Duodenal mucosa (tissue), 2 donors: Measurements from ENCODE around the gene KNTC1.
A peak's percentile ranks its signal among the peaks of the same experiment; 100 is the strongest.
"Not testable (repeated sequence)": the region's sequence is repeated elsewhere in the genome, so short reads cannot be mapped to it uniquely, and the experiment has no call there.

Experiments used
- H3K27ac ChIP-seq: one replicate; pipeline ENCODE4 v1.7.0; 2013; ENCODE audit warnings: low read depth, low read length
- H3K27me3 ChIP-seq, 2 donors: one replicate each; pipeline ENCODE4 v1.7.0; 2013; ENCODE audit warnings: low read length in 2 of 2, control low read depth in 1 of 2; ENCODE audit not compliant: insufficient read depth in 2 of 2, control insufficient read depth in 1 of 2
- H3K36me3 ChIP-seq, 2 donors: one replicate each; pipeline ENCODE4 v1.7.0; 2013; ENCODE audit warnings: low read length in 2 of 2, control low read depth in 1 of 2; ENCODE audit not compliant: insufficient read depth in 2 of 2, control insufficient read depth in 1 of 2
- H3K4me1 ChIP-seq, 2 donors: one replicate each; pipeline ENCODE4 v1.7.0; 2013; ENCODE audit warnings: low read length in 2 of 2, control low read depth in 1 of 2; ENCODE audit not compliant: insufficient read depth in 2 of 2, control insufficient read depth in 1 of 2
- H3K4me3 ChIP-seq, 2 donors: one replicate each; pipeline ENCODE4 v1.7.0; 2013; ENCODE audit warnings: low read length in 2 of 2, low read depth in 1 of 2
- H3K9ac ChIP-seq, 2 donors: one replicate each; pipeline ENCODE4 v1.7.0; 2013; ENCODE audit warnings: low read length in 2 of 2, low read depth in 1 of 2
- H3K9me3 ChIP-seq, 2 donors: one replicate each; pipeline ENCODE4 v1.7.0; 2013; ENCODE audit warnings: low read length in 2 of 2, control low read depth in 1 of 2; ENCODE audit not compliant: control insufficient read depth in 1 of 2

KNTC1 gene

GRCh38 chr12:122508163-122508562, 18.9 kb upstream of the KNTC1 start:
- Histone ChIP-seq H3K27ac (no peak overlapping the region), H3K4me1 (no peaks in the 10 kb centered on the region), H3K4me3 (no peak overlapping the region), H3K36me3 (peaks cover 48 to 96% of the 10 kb centered on the region in 2 donors), H3K9ac (no peak overlapping the region), H3K9me3 (no peaks in the 10 kb centered on the region), H3K27me3 (no peaks in the 10 kb centered on the region)

- not testable (repeated sequence) for H3K27me3 ChIP-seq, H3K4me3 ChIP-seq, H3K9me3 ChIP-seq, H3K4me1 ChIP-seq, H3K27ac ChIP-seq, H3K9ac ChIP-seq
- peaks cover 65 to 94% of the 10 kb centered on the region in 2 donors for H3K36me3 ChIP-seq
Measured at GRCh38 chr12:122513028-122513427, 14.0 kb upstream of the KNTC1 start.

GRCh38 chr12:122513660-122514059, 13.4 kb upstream of the KNTC1 start:
- H3K4me3 ChIP-seq: no peak overlapping the region
- no peak overlapping the region for H3K27ac ChIP-seq
- H3K36me3 ChIP-seq: peaks cover 63 to 93% of the 10 kb centered on the region in 2 donors
- no peaks in the 10 kb centered on the region for H3K27me3 ChIP-seq
- H3K4me1 ChIP-seq: no peaks in the 10 kb centered on the region
- no peaks in the 10 kb centered on the region for H3K9me3 ChIP-seq
- no peak overlapping the region for H3K9ac ChIP-seq

- Histone ChIP-seq H3K9ac (no peak overlapping the region), H3K4me3 (no peak overlapping the region), H3K4me1 (no peaks in the 10 kb centered on the region), H3K27me3 (no peaks in the 10 kb centered on the region), H3K9me3 (no peaks in the 10 kb centered on the region), H3K27ac (no peak overlapping the region), H3K36me3 (peaks cover 64 to 93% of the 10 kb centered on the region in 2 donors)
Measured at GRCh38 chr12:122515275-122515674, 11.8 kb upstream of the KNTC1 start.

- H3K4me1 ChIP-seq: peaks cover 0 to under 1% of the 10 kb centered on the region in 2 donors
- no peaks in the 10 kb centered on the region for H3K9me3 ChIP-seq
- H3K36me3 ChIP-seq: peaks cover 65 to 93% of the 10 kb centered on the region in 2 donors
- no peak overlapping the region for H3K9ac ChIP-seq
- H3K27me3 ChIP-seq: no peaks in the 10 kb centered on the region
- H3K4me3 ChIP-seq: no peak overlapping the region
- no peak overlapping the region for H3K27ac ChIP-seq
Measured at GRCh38 chr12:122516544-122517361, 10.3 kb upstream of the KNTC1 start.

GRCh38 chr12:122517877-122518276, 9.2 kb upstream of the KNTC1 start:
- no peak overlapping the region for H3K9ac ChIP-seq
- H3K36me3 ChIP-seq: peaks cover 60 to 88% of the 10 kb centered on the region in 2 donors
- no peak overlapping the region for H3K4me3 ChIP-seq
- H3K27me3 ChIP-seq: no peaks in the 10 kb centered on the region
- H3K9me3 ChIP-seq: no peaks in the 10 kb centered on the region
- H3K27ac ChIP-seq: no peak overlapping the region
- H3K4me1 ChIP-seq: peaks cover 3 to 12% of the 10 kb centered on the region in 2 donors

GRCh38 chr12:122518908-122519307, 8.1 kb upstream of the KNTC1 start:
- no peaks in the 10 kb centered on the region for H3K9me3 ChIP-seq
- H3K27ac ChIP-seq: no peak overlapping the region
- H3K36me3 ChIP-seq: peaks cover 56 to 83% of the 10 kb centered on the region in 2 donors
- H3K27me3 ChIP-seq: no peaks in the 10 kb centered on the region
- no peak overlapping the region for H3K9ac ChIP-seq
- no peak overlapping the region for H3K4me3 ChIP-seq
- peaks cover 14 to 22% of the 10 kb centered on the region in 2 donors for H3K4me1 ChIP-seq

GRCh38 chr12:122519418-122519817, 7.6 kb upstream of the KNTC1 start:
- Histone ChIP-seq H3K27me3 (no peaks in the 10 kb centered on the region), H3K4me1 (peaks cover 19 to 27% of the 10 kb centered on the region in 2 donors), H3K9me3 (no peaks in the 10 kb centered on the region), H3K4me3 (no peak overlapping the region), H3K27ac (no peak overlapping the region), H3K9ac (no peak overlapping the region), H3K36me3 (peaks cover 58 to 79% of the 10 kb centered on the region in 2 donors)

GRCh38 chr12:122520676-122521075, 6.4 kb upstream of the KNTC1 start:
- no peak overlapping the region for H3K27ac ChIP-seq
- H3K4me3 ChIP-seq: no peak overlapping the region
- H3K4me1 ChIP-seq: peaks cover 23 to 31% of the 10 kb centered on the region in 2 donors
- no peak overlapping the region for H3K9ac ChIP-seq
- H3K36me3 ChIP-seq: peaks cover 50 to 66% of the 10 kb centered on the region in 2 donors
- no peaks in the 10 kb centered on the region for H3K9me3 ChIP-seq
- no peaks in the 10 kb centered on the region for H3K27me3 ChIP-seq

- Histone ChIP-seq H3K9ac (peak overlapping the region; percentile 2 to 4), H3K9me3 (no peaks in the 10 kb centered on the region), H3K27me3 (no peaks in the 10 kb centered on the region), H3K36me3 (peaks cover 28 to 41% of the 10 kb centered on the region in 2 donors), H3K4me3 (peak overlapping the region; percentile 24 to 55), H3K27ac (no peak overlapping the region), H3K4me1 (peaks cover 33 to 40% of the 10 kb centered on the region in 2 donors)
Measured at GRCh38 chr12:122523280-122523679, 3.8 kb upstream of the KNTC1 start.
